ENCODE measurements around the gene TNFSF13.

Gene TNFSF13

GRCh38 chr17:7577327-7578199 lies 19.0 kb downstream of the TNFSF13 start:
- POLR2A ChIA-PET (ENCODE audit: low non-redundant PET), result interaction anchor here (0.7 kb wide), 1 partner anchor 10 kb away, joined by 3 read pairs; no protein-coding TSS in a partner anchor
- CTCF ChIA-PET, result interaction anchor here (0.6 to 0.7 kb wide), 3 partner anchors 11 to 274 kb away, joined by 3 to 5 read pairs (median 3); no protein-coding TSS in a partner anchor
- no peak for DNase-seq (ENCODE audit: low spot score)
- peak overlapping the region; percentile 100 for H3K27ac ChIP-seq
- no peak for TF ChIP-seq CTCF (conservative IDR thresholded peaks at IDR 0.05; ENCODE audit: low read depth)

GRCh38 chr17:7579001-7579833 lies 20.7 kb downstream of the TNFSF13 start, which contains the start of gene CD68:
TSS of gene CD68 (plus strand) at chr17:7579638. CDS start at chr17:7579678, 40 bp downstream.
- peak within 1 kb of the TSS; percentile 100 for H3K27ac ChIP-seq
- ChIA-PET CTCF (interaction anchor here (3.0 kb wide), 1 partner anchor 10 kb away, joined by 21 read pairs; the partner anchor contains the start of gene SOX15), POLR2A (ENCODE audit: low non-redundant PET) (interaction anchor here (2.0 kb wide), 1 partner anchor 10 kb away, joined by 18 read pairs; the partner anchor contains the start of gene SOX15)
- no peak for TF ChIP-seq CTCF (conservative IDR thresholded peaks at IDR 0.05; ENCODE audit: low read depth)
- peak; percentile 90 for DNase-seq (ENCODE audit: low spot score)

- CTCF ChIA-PET, result interaction anchor here (3.0 kb wide), 1 partner anchor 9 kb away, joined by 21 read pairs; the partner anchor contains the start of gene SOX15
- POLR2A ChIA-PET (ENCODE audit: low non-redundant PET), result interaction anchor here (0.6 to 2.0 kb wide), 2 partner anchors 9 to 454 kb away, joined by 4 to 18 read pairs; partner anchors contain the start of gene SOX15
- no peak for DNase-seq (ENCODE audit: low spot score)
- H3K27ac ChIP-seq, result peak overlapping the region; percentile 100
- no peak for TF ChIP-seq CTCF (conservative IDR thresholded peaks at IDR 0.05; ENCODE audit: low read depth)
These were observed 21.5 kb downstream of the TNFSF13 start for GRCh38 chr17:7579834-7580603.

GRCh38 chr17:7580604-7581575 lies 22.3 kb downstream of the TNFSF13 start:
- POLR2A ChIA-PET (ENCODE audit: low non-redundant PET), result interaction anchor here (0.6 to 2.0 kb wide), 2 partner anchors 9 to 453 kb away, joined by 4 to 18 read pairs; partner anchors contain the start of gene SOX15
- CTCF ChIA-PET, result interaction anchor here (3.0 kb wide), 1 partner anchor 8 kb away, joined by 21 read pairs; the partner anchor contains the start of gene SOX15

More at GRCh38 chr17:7580604-7581575, 22.3 kb downstream of the TNFSF13 start:
- H3K27ac ChIP-seq, result peak overlapping the region; percentile 100
- TF ChIP-seq CTCF (conservative IDR thresholded peaks at IDR 0.05; ENCODE audit: low read depth), result no peak
- no peak for DNase-seq (ENCODE audit: low spot score)

Data from RWPE1 (cell line).